Activated CD8-positive, alpha-beta memory T cell treated with anti-CD3 and anti-CD28 coated beads for 48 hours (primary cell): Measurements from ENCODE around the gene TFPT.
"Not testable (repeated sequence)": the region's sequence is repeated elsewhere in the genome, so short reads cannot be mapped to it uniquely, and the experiment has no call there.

Experiments used
- DNase-seq, 3 experiments: peaks; one replicate each; pipeline ENCODE4 v3.0.0-alpha.2; 2020; ENCODE audit warnings: low read depth in 2 of 3, low spot score in 2 of 3

Gene TFPT

DNA sequence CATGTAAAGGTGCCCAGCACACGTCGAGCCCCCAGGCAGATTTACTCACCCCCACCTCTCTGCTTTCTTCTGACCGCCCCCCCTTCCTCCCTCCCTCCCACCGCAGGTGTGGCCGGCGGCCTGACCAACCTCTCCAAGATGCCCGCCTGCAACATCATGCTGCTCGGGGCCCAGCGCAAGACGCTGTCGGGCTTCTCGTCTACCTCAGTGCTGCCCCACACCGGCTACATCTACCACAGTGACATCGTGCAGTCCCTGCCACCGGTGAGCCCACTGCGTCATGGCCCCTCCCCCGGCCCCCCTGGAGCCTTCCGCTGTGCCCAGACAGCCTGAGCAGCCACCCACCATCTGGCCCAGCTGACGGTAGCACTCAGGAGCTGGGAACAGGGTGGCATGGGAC, 8.9 kb upstream of the TFPT start:
- no peak for DNase-seq

DNA sequence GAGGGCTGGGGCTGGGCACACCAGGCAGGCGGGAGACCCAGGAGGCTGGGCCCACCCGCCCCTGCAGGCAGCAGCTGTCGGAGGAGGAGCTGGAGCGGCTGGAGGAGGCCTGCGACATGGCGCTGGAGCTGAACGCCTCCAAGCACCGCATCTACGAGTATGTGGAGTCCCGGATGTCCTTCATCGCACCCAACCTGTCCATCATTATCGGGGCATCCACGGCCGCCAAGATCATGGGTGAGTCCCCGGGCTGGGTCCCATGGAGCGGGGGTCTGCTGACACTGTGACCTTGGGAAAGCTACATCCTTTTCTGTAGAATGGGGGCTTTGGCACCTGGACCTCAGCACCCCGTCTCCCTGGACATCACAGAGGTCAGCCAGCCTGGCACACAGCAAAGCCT, 8.2 kb upstream of the TFPT start:
- DNase-seq: no peak

- DNase-seq: no peak
Observed at GRCh38 chr19:54121259-54121658, 5.8 kb upstream of the TFPT start.

GRCh38 chr19:54114340-54115108, 933 bp downstream of the TFPT start:
- no peak for DNase-seq

- no peak for DNase-seq
Observed at GRCh38 chr19:54109651-54110050, 5.8 kb downstream of the TFPT start.

- DNase-seq: no peak
Observed at GRCh38 chr19:54108496-54108895, 7.0 kb downstream of the TFPT start.

DNA sequence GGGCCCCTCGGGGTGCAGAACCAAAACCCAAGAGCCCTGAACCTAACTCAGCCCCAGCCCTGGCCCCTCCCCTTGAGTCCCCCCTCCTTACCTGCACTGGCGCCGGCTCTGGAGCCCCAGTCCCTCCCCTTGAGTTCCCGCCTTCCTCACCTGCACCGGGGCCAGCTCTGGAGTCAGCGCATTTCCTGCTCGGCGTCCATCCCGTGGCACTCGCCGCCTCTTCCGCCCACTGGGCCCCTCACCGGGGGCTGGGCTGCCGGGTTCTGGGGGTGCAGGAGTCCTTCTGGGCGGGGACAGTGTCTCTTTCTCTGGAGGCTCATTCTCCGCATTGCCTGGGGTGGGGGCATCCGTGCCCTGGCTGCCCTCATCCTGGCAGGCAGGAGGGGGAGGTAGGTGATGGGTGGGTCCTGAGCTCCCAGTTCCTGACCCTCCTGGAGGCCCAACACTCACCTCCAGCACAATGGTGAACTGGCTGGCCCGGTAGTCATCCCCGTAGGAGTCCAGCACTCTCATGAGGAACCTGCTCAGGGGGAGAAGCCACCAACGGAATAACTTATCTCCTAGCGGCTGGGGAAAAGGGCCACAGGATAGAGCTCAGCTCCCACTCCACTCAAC, 7.5 kb downstream of the TFPT start:
- DNase-seq: no peak

DNA sequence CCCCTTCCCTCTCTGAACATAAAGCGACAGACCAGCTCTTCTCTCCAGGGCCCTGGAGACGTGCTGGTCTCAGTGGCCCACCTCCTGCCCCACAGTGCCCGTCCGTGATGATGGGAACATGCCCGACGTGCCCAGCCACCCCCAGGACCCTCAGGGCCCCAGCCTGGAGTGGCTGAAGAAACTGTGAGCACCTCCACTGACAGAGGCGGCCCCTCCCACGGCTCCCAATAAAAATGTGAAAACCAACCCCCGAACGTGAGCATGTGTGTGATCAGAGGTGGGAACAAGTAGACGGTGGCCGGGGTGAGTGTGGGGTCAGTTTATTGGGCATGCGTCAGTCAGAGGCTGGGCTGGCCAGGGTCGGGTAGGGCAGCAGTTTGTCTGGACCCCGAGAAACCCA, 8.7 kb downstream of the TFPT start:
- DNase-seq: no peak

GRCh38 chr19:54105796-54106195, 9.7 kb downstream of the TFPT start:
- no peak for DNase-seq

- no peak for DNase-seq
Observed at GRCh38 chr19:54104998-54105715, 10.3 kb downstream of the TFPT start.

DNA sequence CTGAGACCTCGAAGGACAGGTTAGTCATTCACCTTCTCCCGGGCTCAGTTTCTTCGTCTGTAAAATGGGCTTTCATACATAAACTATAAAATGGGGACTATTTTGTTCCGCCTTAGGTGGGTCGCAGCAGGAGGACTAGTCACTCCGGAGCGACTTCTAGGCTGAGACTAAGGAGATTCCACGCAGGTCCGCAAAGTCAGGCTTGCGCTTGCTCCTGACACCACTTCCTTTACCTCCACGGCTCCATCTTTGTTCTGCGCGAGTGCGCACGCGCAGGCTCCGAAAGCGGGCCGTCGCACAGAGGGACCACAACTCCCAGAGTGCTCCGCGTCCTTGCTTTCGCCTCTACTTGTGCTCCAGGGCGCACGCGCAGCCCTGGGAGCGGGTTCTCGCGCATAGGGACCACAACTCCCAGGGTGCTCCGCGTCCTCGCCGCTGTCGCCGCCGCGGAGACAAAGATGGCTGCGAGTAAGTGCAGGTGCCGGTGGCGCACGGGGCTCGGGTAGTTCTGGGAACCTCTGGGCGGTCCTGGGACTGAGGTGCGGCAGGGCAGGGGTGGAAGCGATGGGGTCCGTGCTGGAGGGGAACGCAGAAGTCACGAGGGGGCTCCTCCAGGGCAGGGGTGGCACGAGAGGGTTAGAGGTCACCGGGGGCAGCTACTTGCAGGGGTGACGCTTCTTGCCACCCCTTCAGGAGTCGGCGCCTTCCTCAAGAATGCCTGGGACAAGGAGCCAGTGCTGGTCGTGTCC, 12.9 kb downstream of the TFPT start, which contains the start of gene NDUFA3:
TSS of gene NDUFA3 (plus strand) at position 435 of the 749 bp plus-strand sequence. CDS start at position 459, 24 bp downstream.
- peak; percentile 69 to 96 (median 96) for DNase-seq

DNA sequence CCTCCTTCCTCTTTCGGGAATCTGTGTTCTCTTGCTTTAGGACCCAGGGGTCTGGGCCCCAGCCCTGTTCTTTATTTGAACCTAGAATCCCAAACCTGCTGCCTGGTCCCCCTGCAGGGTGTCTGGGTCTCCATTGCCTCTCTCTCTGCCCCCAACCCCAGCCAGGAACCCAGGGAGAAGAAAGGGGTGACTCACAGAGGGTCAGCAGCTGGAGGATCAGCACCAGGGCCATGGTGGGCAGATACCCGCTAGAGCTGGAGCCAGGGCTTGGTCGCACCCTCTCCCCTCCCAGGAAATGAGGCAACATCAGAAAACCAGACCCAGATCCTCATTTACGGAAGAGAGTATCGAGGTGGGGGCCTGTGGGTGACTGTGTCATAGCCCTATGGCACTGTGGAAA, 14.9 kb downstream of the TFPT start, which contains the start of gene OSCAR:
TSS of gene OSCAR (minus strand) at position 243 of the 400 bp plus-strand sequence. CDS start at position 232, 11 bp downstream.
- DNase-seq: no peak

GRCh38 chr19:54099903-54100255, 15.6 kb downstream of the TFPT start:
- not testable (repeated sequence) for DNase-seq

GRCh38 chr19:54099190-54099902, 16.1 kb downstream of the TFPT start:
- no peak for DNase-seq

DNA sequence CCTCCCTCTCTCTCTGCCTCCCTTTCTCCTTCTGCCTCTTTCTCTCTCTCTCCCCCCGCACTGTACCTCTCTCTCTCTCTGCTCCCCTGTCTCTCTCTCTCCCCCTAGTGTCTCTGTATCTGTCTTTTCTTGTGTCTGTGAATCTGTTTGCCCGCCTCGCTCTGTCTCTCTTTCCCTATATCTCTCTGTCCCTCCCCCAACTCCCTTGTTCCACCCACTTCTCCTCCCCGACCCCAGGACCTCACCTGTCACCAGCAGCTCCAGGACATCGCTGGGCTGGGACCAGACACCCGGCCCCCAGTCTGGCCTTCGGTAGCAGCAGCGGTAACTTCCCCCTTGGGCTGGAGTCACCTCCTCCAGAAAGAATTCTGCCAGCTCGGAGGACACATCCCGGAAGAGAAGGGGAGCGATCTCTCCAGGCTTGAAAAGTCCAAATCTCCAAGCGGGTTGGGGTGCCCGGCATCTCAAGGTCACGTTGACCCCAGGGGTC, 18.8 kb downstream of the TFPT start:
- no peak for DNase-seq

- peak in 1 of 3 experiments; percentile 24 for DNase-seq
Observed at GRCh38 chr19:54095859-54096616, 19.4 kb downstream of the TFPT start.

DNA sequence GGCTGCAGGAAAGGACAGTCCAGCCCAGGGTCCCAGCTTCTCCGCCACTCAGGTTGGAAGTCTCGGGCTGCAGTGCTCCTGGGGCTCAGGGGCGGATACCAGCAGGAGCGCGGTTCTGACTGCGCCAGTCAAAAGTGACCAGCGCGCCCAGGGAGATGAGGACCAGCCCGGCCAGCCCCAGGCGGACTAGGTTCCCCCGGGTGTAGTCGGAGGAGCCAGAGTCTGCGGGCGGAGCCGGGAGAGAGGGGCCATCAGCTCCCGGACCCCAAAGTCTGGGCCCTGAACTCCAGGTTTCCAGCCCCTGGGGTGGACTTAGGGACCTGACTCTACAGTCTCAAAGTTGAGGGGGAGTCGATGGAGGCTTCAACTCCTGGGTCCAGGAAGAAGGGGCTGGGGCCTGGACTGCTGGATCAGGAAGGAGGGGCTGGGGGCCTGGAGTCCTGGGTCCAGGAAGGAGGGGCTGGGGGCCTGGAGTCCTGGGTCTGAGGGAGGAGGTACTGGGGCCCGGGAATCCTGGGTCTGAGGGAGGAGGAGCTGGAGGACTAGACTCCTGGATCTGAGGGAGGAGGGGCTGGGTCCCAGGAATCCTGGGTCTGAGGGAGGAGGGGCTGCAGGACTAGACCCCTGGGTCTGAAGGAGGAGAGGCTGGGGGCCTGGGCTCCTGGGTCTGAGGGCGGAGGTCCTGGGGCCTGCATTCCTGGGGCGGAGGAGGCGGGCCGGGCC, 20.2 kb downstream of the TFPT start:
- DNase-seq: no peak

DNA sequence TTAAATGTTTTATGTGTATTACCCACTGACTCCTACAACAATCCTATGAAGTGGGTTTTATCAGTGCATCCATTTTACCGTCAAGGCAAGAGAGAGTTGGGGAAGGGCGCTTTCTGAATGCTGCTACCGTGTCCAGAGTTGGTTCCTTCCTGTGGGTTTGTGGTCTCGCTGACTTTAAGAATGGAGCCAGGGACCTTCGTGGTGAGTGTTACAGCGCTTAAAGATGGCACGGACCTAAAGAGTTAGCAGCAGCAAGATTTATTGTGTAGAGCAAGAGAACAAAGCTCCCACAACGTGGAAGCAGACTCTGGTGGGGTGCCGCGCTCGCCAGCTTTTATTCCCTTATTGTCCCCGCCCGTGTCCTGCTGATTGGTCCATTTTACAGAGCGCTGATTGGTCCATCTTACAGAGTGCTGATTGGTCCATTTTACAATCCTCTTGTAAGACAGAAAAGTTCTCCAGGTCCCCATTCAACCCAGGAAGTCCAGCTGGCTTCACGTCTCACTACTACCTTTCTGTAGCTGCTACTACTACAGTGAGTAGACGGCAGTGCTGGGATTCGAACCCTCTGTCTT, 20.9 kb downstream of the TFPT start:
- DNase-seq: no peak

GRCh38 chr19:54084410-54084809, 31.0 kb downstream of the TFPT start:
- no peak for DNase-seq
